GM13976 (cell line): Measurements from ENCODE around the gene LMCD1.

Source experiments
- DNase-seq: peaks from one replicate; pipeline ENCODE4 v3.0.0; 2012; ENCODE audit warnings: low spot score
- CTCF ChIP-seq: IDR thresholded peaks from 2 replicates; pipeline ENCODE4 v1.5.1; 2012; ENCODE audit warnings: borderline replicate concordance, mild to moderate bottlenecking; ENCODE audit not compliant: insufficient read depth; ENCODE audit errors: extremely low read depth, missing control alignments, control extremely low read depth
- in situ Hi-C: fragments of 300-500 bp; cut with MboI; formaldehyde crosslinking; loops from one replicate; pipeline ENCODE4 v1.12.0; 2022; ENCODE audit warnings: low sequenced_read_pairs, mixed read lengths, inconsistent platforms; ENCODE audit not compliant: unreplicated experiment

Gene LMCD1

GRCh38 chr3:8536096-8537056 lies 34.8 kb downstream of the LMCD1 start:
- no peak for TF ChIP-seq CTCF
- no peak for DNase-seq
- in situ Hi-C loops, result no loop called here

DNA sequence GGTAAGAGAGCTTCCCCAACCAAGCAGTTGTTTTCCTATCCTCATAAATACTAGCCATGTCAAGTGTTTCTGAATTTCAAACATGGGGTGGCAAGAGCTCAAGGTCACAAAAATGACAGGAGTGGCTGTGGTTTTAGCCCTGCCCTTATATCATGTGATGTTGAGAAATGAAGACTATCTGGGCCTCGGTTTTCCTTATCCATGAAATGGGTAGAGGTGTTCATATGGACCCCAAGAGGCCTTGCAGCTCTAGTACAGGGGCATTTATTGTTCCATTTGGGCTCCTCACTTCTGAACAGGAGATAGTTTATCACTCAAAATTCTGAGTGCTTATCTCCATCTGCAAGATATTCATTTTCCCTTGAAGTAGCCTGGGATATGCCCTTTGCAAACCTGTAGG lies 35.8 kb downstream of the LMCD1 start:
- DNase-seq, result no peak
- TF ChIP-seq CTCF, result no peak
- in situ Hi-C loops, result no loop called here

GRCh38 chr3:8538223-8538622 lies 36.6 kb downstream of the LMCD1 start:
- no peak for TF ChIP-seq CTCF
- in situ Hi-C loops, result no loop called here

GRCh38 chr3:8538913-8539312 lies 37.3 kb downstream of the LMCD1 start:
- no peak for DNase-seq
- no peak for TF ChIP-seq CTCF
- in situ Hi-C loops, result no loop called here

More at GRCh38 chr3:8538223-8538622, 36.6 kb downstream of the LMCD1 start:
- DNase-seq, result no peak

DNA sequence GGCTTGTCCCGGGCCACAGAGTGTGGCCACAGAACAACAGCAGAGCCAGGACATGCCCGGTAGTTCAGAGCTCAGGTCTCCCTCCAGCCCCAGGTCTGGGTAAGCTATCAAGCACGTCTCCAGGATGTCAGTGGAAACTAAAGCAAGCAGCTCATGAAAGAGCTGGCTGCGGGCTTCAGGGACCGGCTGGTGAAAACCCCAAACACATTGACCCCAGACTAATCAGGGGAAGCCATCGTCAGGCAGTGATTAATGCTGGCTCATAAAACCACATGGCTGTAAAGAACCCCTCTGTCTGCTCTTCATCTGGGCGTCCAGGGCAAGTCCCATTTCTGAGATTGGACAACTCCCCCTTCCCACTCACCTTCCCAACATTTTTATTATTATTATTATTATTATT lies 37.8 kb downstream of the LMCD1 start:
- TF ChIP-seq CTCF, result no peak
- in situ Hi-C loops, result no loop called here
- no peak for DNase-seq

DNA sequence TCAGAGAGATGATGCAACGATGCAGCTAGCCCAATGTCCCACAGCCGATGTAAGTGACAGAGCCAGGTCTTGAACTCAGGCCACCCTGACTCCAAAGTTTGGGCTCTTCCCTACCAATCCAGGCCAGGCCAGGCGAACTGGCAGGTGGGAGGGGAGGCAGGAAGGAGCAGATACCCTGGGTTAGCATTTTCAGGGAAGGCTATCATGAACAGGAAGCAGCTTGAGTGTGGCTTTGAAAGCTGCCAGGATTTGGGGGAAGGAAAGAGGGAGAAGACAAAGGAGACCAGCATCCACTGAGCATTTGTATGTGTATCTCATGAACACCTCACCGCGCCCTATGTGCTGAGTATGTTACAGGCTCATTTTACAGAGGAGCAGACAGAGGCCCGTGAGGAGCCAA lies 38.8 kb downstream of the LMCD1 start:
- TF ChIP-seq CTCF, result no peak
- DNase-seq, result no peak
- in situ Hi-C loops, result no loop called here
